OCI-LY7 (cell line): ENCODE data around the gene NEURL4. TPM values are rescaled to one million over a fixed set of nuclear protein-coding genes. Genes with fewer than 3 reads are reported as not detected.

Source experiments
- BruUV-seq: library from RNA; stranded (reverse); fragments of 400-500 nt; replicated peaks from 2 replicates; lab custom pipeline; 2021; lab: Mats Ljungman, UMichigan
- CTCF ChIA-PET: fragments of 300-600 bp; sonication (Branson Sonifier 250); formaldehyde crosslinking; loops from one replicate; lab custom pipeline; 2022; ENCODE audit warnings: antibody characterized with exemption; ENCODE audit not compliant: unreplicated experiment; lab: Charles Lee
- POLR2A ChIA-PET: fragments of 300-600 bp; sonication (Branson Sonifier 250); formaldehyde crosslinking; loops from one replicate; lab custom pipeline; 2022; ENCODE audit warnings: antibody characterized with exemption; lab: Charles Lee
- DNase-seq: peaks from one replicate; pipeline ENCODE4 v3.0.0-alpha.2; 2015; ENCODE audit warnings: low spot score
- H2AFZ ChIP-seq: fragments of 200-600 bp; sonication (generic), shearing (Covaris generic); 2 replicates; pipeline ENCODE4 v1.6.1; 2014; ENCODE audit warnings: mild to moderate bottlenecking, antibody characterized with exemption, low read length, moderate library complexity
- H3K27ac ChIP-seq: fragments of 200-600 bp; sonication (generic); 2 replicates; pipeline ENCODE4 v1.5.1; 2014; ENCODE audit warnings: mixed run types, low read depth, mild to moderate bottlenecking, moderate library complexity, low read length, inconsistent platforms; ENCODE audit not compliant: poor library complexity, severe bottlenecking
- H3K36me3 ChIP-seq: fragments of 200-600 bp; sonication (generic); 2 replicates; pipeline ENCODE4 v1.6.1; 2014; ENCODE audit warnings: mild to moderate bottlenecking, antibody characterized with exemption, low read length, moderate library complexity, mixed read lengths; ENCODE audit not compliant: insufficient read depth
- H3K4me1 ChIP-seq: fragments of 200-600 bp; sonication (generic); 2 replicates; pipeline ENCODE4 v1.5.1; 2014; ENCODE audit warnings: mild to moderate bottlenecking, low read length; ENCODE audit not compliant: insufficient read depth, poor library complexity, severe bottlenecking
- H3K4me2 ChIP-seq: fragments of 200-600 bp; sonication (generic); 2 replicates; pipeline ENCODE4 v1.6.1; 2014; ENCODE audit warnings: mild to moderate bottlenecking, low read length
- H3K4me3 ChIP-seq: fragments of 200-600 bp; sonication (generic); 2 replicates; pipeline ENCODE4 v1.5.1; 2014; ENCODE audit warnings: mild to moderate bottlenecking, low read depth, low read length; ENCODE audit not compliant: poor library complexity, severe bottlenecking
- H3K79me2 ChIP-seq: fragments of 200-600 bp; sonication (generic); 2 replicates; pipeline ENCODE4 v1.6.1; 2016; ENCODE audit warnings: low read depth, mild to moderate bottlenecking, low read length, moderate library complexity, mixed read lengths; ENCODE audit not compliant: insufficient read depth
- H3K9me2 ChIP-seq: fragments of 200-600 bp; sonication (generic); 2 replicates; pipeline ENCODE4 v1.6.1; 2016; ENCODE audit warnings: mild to moderate bottlenecking, low read length, mixed read lengths; ENCODE audit not compliant: insufficient read depth
- H3K9me3 ChIP-seq: fragments of 200-600 bp; sonication (generic); 2 replicates; pipeline ENCODE4 v1.6.1; 2014; ENCODE audit warnings: mild to moderate bottlenecking, mixed run types, low read length, mixed read lengths
- H4K20me1 ChIP-seq: fragments of 200-600 bp; sonication (generic); 2 replicates; pipeline ENCODE4 v1.6.1; 2014; ENCODE audit warnings: mild to moderate bottlenecking, antibody characterized with exemption, low read length, moderate library complexity, mixed read lengths; ENCODE audit not compliant: insufficient read depth
- EZH2phosphoT487 ChIP-seq: fragments of 200-600 bp; sonication (generic); IDR thresholded peaks from 2 replicates; pipeline ENCODE4 v1.6.1; 2018; ENCODE audit warnings: low read depth, borderline replicate concordance, mild to moderate bottlenecking, mixed run types, antibody characterized with exemption, low read length, moderate library complexity, mixed read lengths
- intact Hi-C: fragments of 100-400 bp; cut with micrococcal nuclease; formaldehyde crosslinking; loops from one replicate; pipeline ENCODE4 v1.10.0; 2022; ENCODE audit not compliant: unreplicated experiment
- total RNA-seq, 2 experiments: library from RNA; depleted of rRNA in 1 of 2; stranded (reverse); fragments of >200 nt in 1 of 2; shearing (Covaris generic) in 1 of 2; gene quantifications; 2 replicates each; pipeline ENCODE4 v1.2.3, GENCODE V29; 2014 to 2022
- TF ChIP-seq, protein P1 (sequence below): fragments of 200-600 bp; sonication (generic); conservative IDR thresholded peaks from 2 replicates; pipeline ENCODE4 v1.5.1; 2014; ENCODE audit warnings: mild to moderate bottlenecking, antibody characterized with exemption, low read length, moderate library complexity, mixed read lengths

NEURL4 gene
- total RNA-seq, 2 experiments from 2014 or later: 34.7 to 66.8 TPM

DNA sequence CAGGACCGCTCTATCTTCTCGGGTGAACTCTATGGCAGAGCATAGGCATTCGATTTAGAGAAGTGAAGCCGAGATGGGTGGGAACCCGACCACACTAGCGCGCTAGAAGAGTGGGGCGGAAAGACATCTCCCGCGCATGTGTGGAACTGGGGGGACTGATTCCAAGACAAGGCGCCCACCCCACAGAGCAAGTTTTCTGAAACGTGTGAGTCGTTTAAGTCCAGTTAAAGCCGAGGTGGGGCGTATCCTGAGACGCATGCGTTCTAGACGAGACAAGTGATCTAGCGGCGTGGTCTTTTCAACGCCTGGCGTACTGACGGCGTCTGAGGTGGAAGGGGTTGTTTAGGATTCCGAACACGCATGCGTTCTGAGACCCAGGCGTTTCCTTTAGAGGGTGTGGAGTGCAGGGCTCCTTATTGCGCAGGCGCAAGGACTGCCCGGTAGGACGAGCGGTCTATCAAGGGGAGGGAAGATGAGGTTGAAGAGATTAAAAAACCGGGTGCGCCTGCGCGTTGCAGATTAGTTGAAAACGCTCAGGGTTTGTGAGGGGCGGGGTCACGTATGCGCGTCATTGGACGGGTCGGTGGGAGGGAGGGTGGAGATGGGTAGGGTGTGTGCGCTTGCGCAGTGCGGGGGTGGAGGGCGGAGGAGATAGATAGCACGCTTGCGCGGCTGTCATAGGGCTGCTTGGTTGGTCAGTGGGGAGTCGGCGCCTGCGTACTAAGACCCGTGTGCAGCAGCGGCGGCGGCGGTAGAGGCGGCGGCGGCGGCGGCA lies 22.0 kb downstream of the NEURL4 start, which contains the start of gene EIF5A:
EIF5A (plus strand) TSS at position 718 of the 775 bp plus-strand sequence. CDS start 2,008 bp downstream, outside the sequence.
- no peaks in the 10 kb centered on the region for H3K9me3 ChIP-seq
- no peak for TF ChIP-seq EZH2phosphoT487
- TF ChIP-seq, protein P1, sequence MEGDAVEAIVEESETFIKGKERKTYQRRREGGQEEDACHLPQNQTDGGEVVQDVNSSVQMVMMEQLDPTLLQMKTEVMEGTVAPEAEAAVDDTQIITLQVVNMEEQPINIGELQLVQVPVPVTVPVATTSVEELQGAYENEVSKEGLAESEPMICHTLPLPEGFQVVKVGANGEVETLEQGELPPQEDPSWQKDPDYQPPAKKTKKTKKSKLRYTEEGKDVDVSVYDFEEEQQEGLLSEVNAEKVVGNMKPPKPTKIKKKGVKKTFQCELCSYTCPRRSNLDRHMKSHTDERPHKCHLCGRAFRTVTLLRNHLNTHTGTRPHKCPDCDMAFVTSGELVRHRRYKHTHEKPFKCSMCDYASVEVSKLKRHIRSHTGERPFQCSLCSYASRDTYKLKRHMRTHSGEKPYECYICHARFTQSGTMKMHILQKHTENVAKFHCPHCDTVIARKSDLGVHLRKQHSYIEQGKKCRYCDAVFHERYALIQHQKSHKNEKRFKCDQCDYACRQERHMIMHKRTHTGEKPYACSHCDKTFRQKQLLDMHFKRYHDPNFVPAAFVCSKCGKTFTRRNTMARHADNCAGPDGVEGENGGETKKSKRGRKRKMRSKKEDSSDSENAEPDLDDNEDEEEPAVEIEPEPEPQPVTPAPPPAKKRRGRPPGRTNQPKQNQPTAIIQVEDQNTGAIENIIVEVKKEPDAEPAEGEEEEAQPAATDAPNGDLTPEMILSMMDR: no peak
- peak; percentile 100 for DNase-seq
- peaks cover 43% of the 10 kb centered on the region for H3K79me2 ChIP-seq
- peak within 1 kb of the TSS; percentile 77 for H3K4me2 ChIP-seq
- peak within 1 kb of the TSS; percentile 32; the same call in 1 of the 2 replicates for H2AFZ ChIP-seq
- ChIA-PET CTCF (no interaction called here), POLR2A (no interaction called here)
- H3K4me3 ChIP-seq: peak within 1 kb of the TSS; percentile 99
- H4K20me1 ChIP-seq: peaks cover 24% of the 10 kb centered on the region
- peaks cover 38% of the 10 kb centered on the region for H3K4me1 ChIP-seq
- H3K9me2 ChIP-seq: no peaks in the 10 kb centered on the region
- intact Hi-C loops: loop anchor here (1.0 to 2.0 kb wide), 3 partner anchors 22 to 93 kb away; partner anchors contain the start of genes ELP5 and NEURL4
- peaks cover 44% of the 10 kb centered on the region for H3K36me3 ChIP-seq
- no TSS peak for BruUV-seq
- peak within 1 kb of the TSS; percentile 95 for H3K27ac ChIP-seq

DNA sequence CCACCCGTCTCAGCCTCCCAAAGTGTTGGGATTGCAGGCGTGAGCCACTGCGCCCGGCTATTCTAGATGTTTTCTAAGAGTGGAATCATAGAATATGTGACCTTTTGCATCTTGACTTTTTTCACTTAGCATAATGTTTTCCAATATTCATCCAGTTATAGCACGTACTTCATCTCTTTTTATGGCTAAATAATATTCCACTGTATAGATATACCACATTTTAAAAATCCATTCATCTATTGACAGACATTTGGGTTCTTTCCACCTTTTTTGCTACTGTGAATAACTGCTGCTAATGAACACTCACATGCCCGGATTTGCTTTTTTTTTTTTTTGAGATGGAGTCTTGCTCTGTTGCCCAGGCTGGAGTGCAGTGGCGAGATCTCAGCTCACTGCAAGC lies 25.0 kb downstream of the NEURL4 start:
- H3K4me1 ChIP-seq: peaks cover 13% of the 10 kb centered on the region
- DNase-seq: no peak
- intact Hi-C loops: no loop called here
- TF ChIP-seq, protein P1: no peak
- no peak for TF ChIP-seq EZH2phosphoT487
- no peak overlapping the region for H3K27ac ChIP-seq
- BruUV-seq: no TSS peak
- no peak overlapping the region for H3K4me2 ChIP-seq
- no peaks in the 10 kb centered on the region for H3K9me3 ChIP-seq
- H3K79me2 ChIP-seq: peaks cover 18% of the 10 kb centered on the region
- H3K9me2 ChIP-seq: no peaks in the 10 kb centered on the region
- H2AFZ ChIP-seq: no peak overlapping the region
- CTCF ChIA-PET: no interaction called here
- H3K4me3 ChIP-seq: no peak overlapping the region
- H3K36me3 ChIP-seq: peaks cover 17% of the 10 kb centered on the region
- peaks cover 6% of the 10 kb centered on the region; the same call in 1 of the 2 replicates for H4K20me1 ChIP-seq
- POLR2A ChIA-PET: interaction anchor here (0.6 to 2.0 kb wide), 3 partner anchors 25 to 794 kb away, joined by 6 to 12 read pairs (median 6); partner anchors contain the start of gene NEURL4
